Measurements from ENCODE around the gene SGMS1. TPM values are rescaled to one million over a fixed set of nuclear protein-coding genes. Genes with fewer than 3 reads are reported as not detected.
"Not testable (repeated sequence)": the region's sequence is repeated elsewhere in the genome, so short reads cannot be mapped to it uniquely, and the experiment has no call there.

The SGMS1 gene
- total RNA-seq, 4 donors from 2014 or later: 153 to 235 (median 186) TPM

DNA sequence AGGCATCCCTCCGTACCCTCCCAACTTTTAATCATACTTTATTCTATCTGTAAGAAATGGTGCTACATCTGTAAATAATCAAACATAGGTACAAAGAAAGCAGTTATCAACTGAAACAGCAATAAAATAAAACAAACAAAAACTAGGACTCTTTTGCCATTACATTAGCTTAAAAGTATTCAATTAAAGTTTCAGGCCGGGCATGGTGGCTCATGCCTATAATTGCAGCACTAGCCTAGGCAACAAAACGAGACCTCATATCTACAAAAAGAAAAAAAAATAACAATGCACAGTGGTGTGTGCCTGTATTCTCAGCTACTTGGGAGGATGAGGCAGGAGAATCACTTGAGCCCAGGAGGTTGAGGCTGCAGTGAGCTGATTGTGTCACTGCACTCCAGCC, 161.9 kb downstream of the SGMS1 start:
- H3K4me3 ChIP-seq (ENCODE audit: low read depth, poor library complexity, severe bottlenecking): no peak overlapping the region
- no peak for TF ChIP-seq POLR2A (IDR thresholded peaks at IDR 0.05)
- TF ChIP-seq, protein P1, sequence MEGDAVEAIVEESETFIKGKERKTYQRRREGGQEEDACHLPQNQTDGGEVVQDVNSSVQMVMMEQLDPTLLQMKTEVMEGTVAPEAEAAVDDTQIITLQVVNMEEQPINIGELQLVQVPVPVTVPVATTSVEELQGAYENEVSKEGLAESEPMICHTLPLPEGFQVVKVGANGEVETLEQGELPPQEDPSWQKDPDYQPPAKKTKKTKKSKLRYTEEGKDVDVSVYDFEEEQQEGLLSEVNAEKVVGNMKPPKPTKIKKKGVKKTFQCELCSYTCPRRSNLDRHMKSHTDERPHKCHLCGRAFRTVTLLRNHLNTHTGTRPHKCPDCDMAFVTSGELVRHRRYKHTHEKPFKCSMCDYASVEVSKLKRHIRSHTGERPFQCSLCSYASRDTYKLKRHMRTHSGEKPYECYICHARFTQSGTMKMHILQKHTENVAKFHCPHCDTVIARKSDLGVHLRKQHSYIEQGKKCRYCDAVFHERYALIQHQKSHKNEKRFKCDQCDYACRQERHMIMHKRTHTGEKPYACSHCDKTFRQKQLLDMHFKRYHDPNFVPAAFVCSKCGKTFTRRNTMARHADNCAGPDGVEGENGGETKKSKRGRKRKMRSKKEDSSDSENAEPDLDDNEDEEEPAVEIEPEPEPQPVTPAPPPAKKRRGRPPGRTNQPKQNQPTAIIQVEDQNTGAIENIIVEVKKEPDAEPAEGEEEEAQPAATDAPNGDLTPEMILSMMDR (IDR thresholded peaks at IDR 0.05): no peak
- WGBS, 2 donors: 91 to 94% methylated on average over 3 of the region's 3 CpGs
- DNase-seq (ENCODE audit: low spot score in 2 of 2): no peak
- intact Hi-C loops (cut with DNase I; ENCODE audit: low total_unique reads): no loop called here

DNA sequence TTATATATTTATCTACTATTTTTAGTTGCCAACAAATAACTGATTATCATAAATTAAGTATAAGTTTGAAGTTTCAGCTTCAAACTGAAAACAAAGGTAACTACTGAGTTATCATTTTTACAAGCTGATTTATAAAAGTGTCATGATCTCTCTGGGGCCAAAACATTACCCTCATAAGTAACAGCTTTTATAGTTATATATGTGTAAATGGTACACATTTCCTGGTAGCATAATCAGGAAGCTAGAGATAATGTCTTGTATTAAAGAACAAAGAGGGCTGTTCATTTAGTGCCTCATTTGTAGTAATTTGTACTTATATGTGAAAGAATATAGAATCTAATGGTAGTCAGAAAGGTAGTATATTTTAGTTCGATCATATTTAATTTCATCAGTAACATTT, 162.6 kb downstream of the SGMS1 start:
- TF ChIP-seq POLR2A (IDR thresholded peaks at IDR 0.05): no peak
- TF ChIP-seq, protein P1 (IDR thresholded peaks at IDR 0.05): no peak
- 91 to 95% methylated on average over 1 of the region's 1 CpG for WGBS, 2 donors
- intact Hi-C loops (cut with DNase I; ENCODE audit: low total_unique reads): no loop called here
- no peak overlapping the region for H3K4me3 ChIP-seq (ENCODE audit: low read depth, poor library complexity, severe bottlenecking)
- no peak for DNase-seq (ENCODE audit: low spot score in 2 of 2)

GRCh38 chr10:50456719-50457118, 167.0 kb downstream of the SGMS1 start:
- no peak overlapping the region for H3K4me3 ChIP-seq (ENCODE audit: low read depth, poor library complexity, severe bottlenecking)
- intact Hi-C loops (cut with DNase I; ENCODE audit: low total_unique reads): no loop called here
- no peak for DNase-seq (ENCODE audit: low spot score in 2 of 2)
- TF ChIP-seq, protein P1 (IDR thresholded peaks at IDR 0.05): no peak
- no peak for TF ChIP-seq POLR2A (IDR thresholded peaks at IDR 0.05)
- 96 to 99% methylated on average over 2 of the region's 2 CpGs for WGBS, 2 donors

DNA sequence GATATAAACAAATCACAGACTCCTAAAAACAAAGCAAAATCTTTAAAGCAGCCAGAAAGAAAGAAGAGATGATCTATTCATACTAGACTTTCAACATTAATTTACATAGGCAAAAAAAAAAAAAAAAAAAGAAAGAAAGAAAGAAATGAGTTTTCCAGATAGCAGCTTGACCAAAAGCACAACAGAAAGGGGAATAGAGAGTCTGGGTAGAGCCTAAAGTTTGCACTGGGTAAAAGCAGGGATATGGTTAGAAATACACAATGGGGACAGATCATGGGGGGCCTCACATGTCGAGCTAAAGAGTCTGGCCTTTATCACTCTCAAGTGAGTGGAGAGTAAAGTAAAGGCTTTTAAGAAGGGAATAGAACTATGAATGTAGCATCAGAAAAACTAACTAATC, 169.8 kb downstream of the SGMS1 start:
- 69 to 79% methylated on average over 1 of the region's 1 CpG for WGBS, 2 donors
- intact Hi-C loops (cut with DNase I; ENCODE audit: low total_unique reads): no loop called here
- H3K4me3 ChIP-seq (ENCODE audit: low read depth, poor library complexity, severe bottlenecking): no peak overlapping the region
- DNase-seq (ENCODE audit: low spot score in 2 of 2): no peak
- TF ChIP-seq, protein P1 (IDR thresholded peaks at IDR 0.05): no peak
- TF ChIP-seq POLR2A (IDR thresholded peaks at IDR 0.05): no peak

DNA sequence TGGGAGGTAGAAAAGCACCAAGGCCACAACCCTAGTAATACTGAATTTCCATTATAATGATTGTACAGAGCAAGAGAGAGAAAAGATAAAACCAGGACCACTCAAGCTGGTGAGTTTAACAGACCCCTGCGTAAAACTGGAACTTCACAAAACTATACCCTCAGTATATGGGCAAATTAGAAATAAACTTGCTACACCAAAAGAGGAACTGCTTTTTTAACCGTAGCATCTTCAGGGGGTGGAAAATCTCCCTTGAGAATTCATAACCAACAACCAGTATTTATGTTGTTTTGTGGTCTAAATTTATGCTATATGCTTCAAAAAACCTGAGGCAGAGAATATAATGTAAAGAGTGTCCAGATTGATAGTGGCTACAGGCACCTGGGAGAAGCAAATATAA, 171.2 kb downstream of the SGMS1 start:
- intact Hi-C loops (cut with DNase I; ENCODE audit: low total_unique reads): no loop called here
- no peak for DNase-seq (ENCODE audit: low spot score in 2 of 2)
- WGBS, 2 donors: 81 to 87% methylated on average over 2 of the region's 2 CpGs
- H3K4me3 ChIP-seq (ENCODE audit: low read depth, poor library complexity, severe bottlenecking): no peak overlapping the region
- TF ChIP-seq, protein P1 (IDR thresholded peaks at IDR 0.05): no peak

- H3K4me3 ChIP-seq (ENCODE audit: low read depth, poor library complexity, severe bottlenecking): no peak overlapping the region
- no peak for TF ChIP-seq POLR2A (IDR thresholded peaks at IDR 0.05)
- TF ChIP-seq, protein P1 (IDR thresholded peaks at IDR 0.05): no peak
- DNase-seq (ENCODE audit: low spot score in 2 of 2): no peak
- intact Hi-C loops (cut with DNase I; ENCODE audit: low total_unique reads): no loop called here
Observed at GRCh38 chr10:50447691-50448090, 176.1 kb downstream of the SGMS1 start.

GRCh38 chr10:50445777-50446176, 178.0 kb downstream of the SGMS1 start:
- H3K4me3 ChIP-seq (ENCODE audit: low read depth, poor library complexity, severe bottlenecking); intact Hi-C loops (cut with DNase I; ENCODE audit: low total_unique reads); DNase-seq (ENCODE audit: low spot score in 2 of 2): not testable (repeated sequence)
- 92% methylated on average over 5 of the region's 5 CpGs for WGBS, 2 donors
